Bronchial epithelial cell (primary cell): ENCODE data around the gene UTP18. TPM values are rescaled to one million over a fixed set of nuclear protein-coding genes. Genes with fewer than 3 reads are reported as not detected.

Experiments used
- DNase-seq: peaks from one replicate; pipeline ENCODE4 v3.0.0-alpha.2; 2010; ENCODE audit warnings: low read depth
- FAIRE-seq: peaks from 2 replicates; lab custom pipeline; 2011; peaks lifted over from hg19 to GRCh38; lab: Jason Lieb, UNC
- H3K27me3 ChIP-seq: 2 replicates; pipeline ENCODE4 v1.5.1; 2011; ENCODE audit warnings: low read length; ENCODE audit not compliant: control insufficient read depth, insufficient read depth
- H3K36me3 ChIP-seq: 2 replicates; pipeline ENCODE4 v1.5.1; 2011; ENCODE audit warnings: low read length; ENCODE audit not compliant: control insufficient read depth, insufficient read depth
- H3K4me3 ChIP-seq: 2 replicates; pipeline ENCODE4 v1.5.1; 2011; ENCODE audit warnings: mild to moderate bottlenecking, low read depth, low read length, control low read depth
- CTCF ChIP-seq: IDR thresholded peaks from 2 replicates; pipeline ENCODE4 v1.5.1; 2011; ENCODE audit warnings: mild to moderate bottlenecking, moderate library complexity, low read length, control low read depth, inconsistent platforms; ENCODE audit not compliant: insufficient read depth, severe bottlenecking
- total RNA-seq: library from RNA; depleted of rRNA; stranded (reverse); fragments of >200 nt; gene quantifications from 2 replicates; pipeline ENCODE4 v1.2.1, GENCODE V29; 2014

The UTP18 gene
- total RNA-seq, 1 donor from 2014 or later = 42.1 TPM

GRCh38 chr17:51256101-51256500 lies 4.2 kb upstream of the UTP18 start:
- no peak for FAIRE-seq
- Histone ChIP-seq H3K4me3 (no peak overlapping the region), H3K27me3 (no peaks in the 10 kb centered on the region), H3K36me3 (no peaks in the 10 kb centered on the region)
- TF ChIP-seq CTCF = no peak
- no peak for DNase-seq

- no peak overlapping the region for H3K4me3 ChIP-seq
Measured at GRCh38 chr17:51257150-51258081, 2.9 kb upstream of the UTP18 start.

GRCh38 chr17:51258756-51259563 lies 1.4 kb upstream of the UTP18 start:
- FAIRE-seq (no peak), DNase-seq (no peak)
- H3K27me3 ChIP-seq = no peaks in the 10 kb centered on the region
- TF ChIP-seq CTCF = no peak
- no peaks in the 10 kb centered on the region for H3K36me3 ChIP-seq
- peak overlapping the region; percentile 96 for H3K4me3 ChIP-seq

More at GRCh38 chr17:51257150-51258081, 2.9 kb upstream of the UTP18 start:
- no peak for TF ChIP-seq CTCF
- H3K27me3 ChIP-seq = no peaks in the 10 kb centered on the region
- FAIRE-seq (no peak), DNase-seq (peak; percentile 17)
- no peaks in the 10 kb centered on the region for H3K36me3 ChIP-seq

- no peaks in the 10 kb centered on the region for H3K36me3 ChIP-seq
- no peaks in the 10 kb centered on the region for H3K27me3 ChIP-seq
- no peak for FAIRE-seq
- H3K4me3 ChIP-seq = peak within 1 kb of the TSS; percentile 96
- peak; percentile 87 for DNase-seq
- TF ChIP-seq CTCF = no peak
Measured at GRCh38 chr17:51259564-51260236, 646 bp upstream of the UTP18 start, which contains the start of gene MBTD1. MBTD1 (minus strand) TSS chr17:51260049; CDS start chr17:51225161, 34,888 bp downstream.
